K562 (cell line): Measurements from ENCODE around the gene KRTAP2-1.

Source experiments
- BCL6 ChIP-seq: fragments of 250-450 bp; sonication (Bioruptor Pico); IDR thresholded peaks from 2 replicates; pipeline ENCODE4 v1.4.0; 2020
- CHD2 ChIP-seq: IDR thresholded peaks from 2 replicates; pipeline ENCODE4 v1.6.1; 2011; ENCODE audit warnings: low read depth, low read length
- DIDO1 ChIP-seq: fragments of 450-650 bp; IDR thresholded peaks from 2 replicates; pipeline ENCODE4 v1.6.1; 2016; ENCODE audit warnings: low read depth, missing biosample characterization, missing genetic modification characterization
- FOXJ3 ChIP-seq: sonication (generic); formaldehyde crosslinking; IDR thresholded peaks from 2 replicates; pipeline ENCODE4 v1.4.0; 2020; ENCODE audit warnings: mild to moderate bottlenecking, missing genetic modification reagents
- GABPB1 ChIP-seq: sonication (generic); formaldehyde crosslinking; IDR thresholded peaks from 2 replicates; pipeline ENCODE4 v1.8.0; 2022; ENCODE audit warnings: mild to moderate bottlenecking, missing genetic modification reagents
- MYC ChIP-seq, 2 experiments: fragments of 250-450 bp in 1 of 2; sonication (Bioruptor Pico) in 1 of 2; IDR thresholded peaks; 2 replicates each; pipeline versions ENCODE4 v1.5.1 to v1.6.1; 2012 to 2021; ENCODE audit warnings: low read depth in 2 of 2, borderline replicate concordance in 1 of 2, improper control_type of control experiment in 1 of 2, low read length in 1 of 2, mild to moderate bottlenecking in 1 of 2, moderate library complexity in 1 of 2
- POLR2A ChIP-seq: fragments of 450-650 bp; conservative IDR thresholded peaks from 2 replicates; pipeline ENCODE4 v1.6.1; 2016
- ZBED1 ChIP-seq: IDR thresholded peaks from 2 replicates; pipeline ENCODE4 v1.6.1; 2014
- TF ChIP-seq, protein P1 (sequence below), 2 experiments: fragments of 450-650 bp; formaldehyde crosslinking in 1 of 2; IDR thresholded peaks; 2 replicates each; pipeline versions ENCODE4 v1.4.0 to v1.6.1; 2014 to 2020; ENCODE audit warnings: mild to moderate bottlenecking in 2 of 2, borderline replicate concordance in 1 of 2, low read depth in 1 of 2
- TF ChIP-seq, protein P2 (sequence below): fragments of 150-350 bp; conservative IDR thresholded peaks from 2 replicates; pipeline ENCODE4 v1.6.1; 2014; ENCODE audit warnings: low read length
- TF ChIP-seq, protein P3 (sequence below): sonication (generic); formaldehyde crosslinking; IDR thresholded peaks from 2 replicates; pipeline ENCODE4 v1.4.0; 2020; ENCODE audit warnings: mild to moderate bottlenecking, missing genetic modification reagents
- TF ChIP-seq, protein P4 (sequence below), 3 experiments: IDR thresholded peaks in 2 of 3; conservative IDR thresholded peaks in 1 of 3; 2 replicates each; pipeline ENCODE4 v1.5.1; 2011 to 2012; ENCODE audit warnings: low read length in 3 of 3, mild to moderate bottlenecking in 3 of 3, control low read depth in 2 of 3, improper control_type of control experiment in 1 of 3, inconsistent platforms in 1 of 3, low read depth in 1 of 3, mixed read lengths in 1 of 3, moderate library complexity in 1 of 3; ENCODE audit not compliant: insufficient read depth in 2 of 3
- TF ChIP-seq, protein P5 (sequence below): sonication (generic); formaldehyde crosslinking; IDR thresholded peaks from 2 replicates; pipeline ENCODE4 v1.8.0; 2022; ENCODE audit warnings: missing genetic modification reagents, mild to moderate bottlenecking, borderline replicate concordance
- TF ChIP-seq, protein P6 (sequence below): fragments of 450-650 bp; IDR thresholded peaks from 2 replicates; pipeline ENCODE4 v1.6.1; 2014; ENCODE audit warnings: low read depth, mild to moderate bottlenecking, moderate library complexity, borderline replicate concordance

DNA sequence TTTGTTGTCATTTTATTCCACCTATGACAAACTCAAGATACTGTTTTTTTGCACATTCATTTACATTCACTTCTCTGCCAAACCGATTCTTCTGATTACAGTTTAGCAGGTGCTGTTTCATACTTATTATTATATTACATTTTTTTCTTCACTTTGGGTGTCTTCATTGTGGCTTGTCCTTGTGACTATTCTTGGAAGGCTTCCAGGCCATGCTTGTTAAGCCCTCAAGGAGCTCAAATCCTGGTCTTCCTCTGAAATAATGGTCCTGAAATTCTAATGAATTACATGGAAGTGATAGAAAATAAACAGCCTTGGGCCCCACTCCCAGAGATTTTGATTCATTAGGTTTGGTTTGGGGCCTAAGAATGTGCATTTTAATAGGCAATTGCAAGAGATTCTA is 17.2 kb upstream of the KRTAP2-1 start:
- no peak for TF ChIP-seq MYC (IDR thresholded peaks at IDR 0.05; ENCODE audit: low read depth, low read length)
- no peak for TF ChIP-seq MYC (CRISPR knock-in tag; IDR thresholded peaks at IDR 0.05; ENCODE audit: borderline replicate concordance, low read depth)
- no peak for TF ChIP-seq POLR2A
- TF ChIP-seq, protein P1, sequence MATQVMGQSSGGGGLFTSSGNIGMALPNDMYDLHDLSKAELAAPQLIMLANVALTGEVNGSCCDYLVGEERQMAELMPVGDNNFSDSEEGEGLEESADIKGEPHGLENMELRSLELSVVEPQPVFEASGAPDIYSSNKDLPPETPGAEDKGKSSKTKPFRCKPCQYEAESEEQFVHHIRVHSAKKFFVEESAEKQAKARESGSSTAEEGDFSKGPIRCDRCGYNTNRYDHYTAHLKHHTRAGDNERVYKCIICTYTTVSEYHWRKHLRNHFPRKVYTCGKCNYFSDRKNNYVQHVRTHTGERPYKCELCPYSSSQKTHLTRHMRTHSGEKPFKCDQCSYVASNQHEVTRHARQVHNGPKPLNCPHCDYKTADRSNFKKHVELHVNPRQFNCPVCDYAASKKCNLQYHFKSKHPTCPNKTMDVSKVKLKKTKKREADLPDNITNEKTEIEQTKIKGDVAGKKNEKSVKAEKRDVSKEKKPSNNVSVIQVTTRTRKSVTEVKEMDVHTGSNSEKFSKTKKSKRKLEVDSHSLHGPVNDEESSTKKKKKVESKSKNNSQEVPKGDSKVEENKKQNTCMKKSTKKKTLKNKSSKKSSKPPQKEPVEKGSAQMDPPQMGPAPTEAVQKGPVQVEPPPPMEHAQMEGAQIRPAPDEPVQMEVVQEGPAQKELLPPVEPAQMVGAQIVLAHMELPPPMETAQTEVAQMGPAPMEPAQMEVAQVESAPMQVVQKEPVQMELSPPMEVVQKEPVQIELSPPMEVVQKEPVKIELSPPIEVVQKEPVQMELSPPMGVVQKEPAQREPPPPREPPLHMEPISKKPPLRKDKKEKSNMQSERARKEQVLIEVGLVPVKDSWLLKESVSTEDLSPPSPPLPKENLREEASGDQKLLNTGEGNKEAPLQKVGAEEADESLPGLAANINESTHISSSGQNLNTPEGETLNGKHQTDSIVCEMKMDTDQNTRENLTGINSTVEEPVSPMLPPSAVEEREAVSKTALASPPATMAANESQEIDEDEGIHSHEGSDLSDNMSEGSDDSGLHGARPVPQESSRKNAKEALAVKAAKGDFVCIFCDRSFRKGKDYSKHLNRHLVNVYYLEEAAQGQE (IDR thresholded peaks at IDR 0.05; ENCODE audit: borderline replicate concordance): no peak
- TF ChIP-seq, protein P1 (CRISPR knock-in tag; IDR thresholded peaks at IDR 0.05; ENCODE audit: low read depth): no peak
- TF ChIP-seq, protein P2, sequence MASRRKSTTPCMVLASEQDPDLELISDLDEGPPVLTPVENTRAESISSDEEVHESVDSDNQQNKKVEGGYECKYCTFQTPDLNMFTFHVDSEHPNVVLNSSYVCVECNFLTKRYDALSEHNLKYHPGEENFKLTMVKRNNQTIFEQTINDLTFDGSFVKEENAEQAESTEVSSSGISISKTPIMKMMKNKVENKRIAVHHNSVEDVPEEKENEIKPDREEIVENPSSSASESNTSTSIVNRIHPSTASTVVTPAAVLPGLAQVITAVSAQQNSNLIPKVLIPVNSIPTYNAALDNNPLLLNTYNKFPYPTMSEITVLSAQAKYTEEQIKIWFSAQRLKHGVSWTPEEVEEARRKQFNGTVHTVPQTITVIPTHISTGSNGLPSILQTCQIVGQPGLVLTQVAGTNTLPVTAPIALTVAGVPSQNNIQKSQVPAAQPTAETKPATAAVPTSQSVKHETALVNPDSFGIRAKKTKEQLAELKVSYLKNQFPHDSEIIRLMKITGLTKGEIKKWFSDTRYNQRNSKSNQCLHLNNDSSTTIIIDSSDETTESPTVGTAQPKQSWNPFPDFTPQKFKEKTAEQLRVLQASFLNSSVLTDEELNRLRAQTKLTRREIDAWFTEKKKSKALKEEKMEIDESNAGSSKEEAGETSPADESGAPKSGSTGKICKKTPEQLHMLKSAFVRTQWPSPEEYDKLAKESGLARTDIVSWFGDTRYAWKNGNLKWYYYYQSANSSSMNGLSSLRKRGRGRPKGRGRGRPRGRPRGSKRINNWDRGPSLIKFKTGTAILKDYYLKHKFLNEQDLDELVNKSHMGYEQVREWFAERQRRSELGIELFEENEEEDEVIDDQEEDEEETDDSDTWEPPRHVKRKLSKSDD: no peak
- TF ChIP-seq, protein P3, sequence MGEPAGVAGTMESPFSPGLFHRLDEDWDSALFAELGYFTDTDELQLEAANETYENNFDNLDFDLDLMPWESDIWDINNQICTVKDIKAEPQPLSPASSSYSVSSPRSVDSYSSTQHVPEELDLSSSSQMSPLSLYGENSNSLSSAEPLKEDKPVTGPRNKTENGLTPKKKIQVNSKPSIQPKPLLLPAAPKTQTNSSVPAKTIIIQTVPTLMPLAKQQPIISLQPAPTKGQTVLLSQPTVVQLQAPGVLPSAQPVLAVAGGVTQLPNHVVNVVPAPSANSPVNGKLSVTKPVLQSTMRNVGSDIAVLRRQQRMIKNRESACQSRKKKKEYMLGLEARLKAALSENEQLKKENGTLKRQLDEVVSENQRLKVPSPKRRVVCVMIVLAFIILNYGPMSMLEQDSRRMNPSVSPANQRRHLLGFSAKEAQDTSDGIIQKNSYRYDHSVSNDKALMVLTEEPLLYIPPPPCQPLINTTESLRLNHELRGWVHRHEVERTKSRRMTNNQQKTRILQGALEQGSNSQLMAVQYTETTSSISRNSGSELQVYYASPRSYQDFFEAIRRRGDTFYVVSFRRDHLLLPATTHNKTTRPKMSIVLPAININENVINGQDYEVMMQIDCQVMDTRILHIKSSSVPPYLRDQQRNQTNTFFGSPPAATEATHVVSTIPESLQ: no peak
- TF ChIP-seq ZBED1: no peak
- TF ChIP-seq, protein P4, sequence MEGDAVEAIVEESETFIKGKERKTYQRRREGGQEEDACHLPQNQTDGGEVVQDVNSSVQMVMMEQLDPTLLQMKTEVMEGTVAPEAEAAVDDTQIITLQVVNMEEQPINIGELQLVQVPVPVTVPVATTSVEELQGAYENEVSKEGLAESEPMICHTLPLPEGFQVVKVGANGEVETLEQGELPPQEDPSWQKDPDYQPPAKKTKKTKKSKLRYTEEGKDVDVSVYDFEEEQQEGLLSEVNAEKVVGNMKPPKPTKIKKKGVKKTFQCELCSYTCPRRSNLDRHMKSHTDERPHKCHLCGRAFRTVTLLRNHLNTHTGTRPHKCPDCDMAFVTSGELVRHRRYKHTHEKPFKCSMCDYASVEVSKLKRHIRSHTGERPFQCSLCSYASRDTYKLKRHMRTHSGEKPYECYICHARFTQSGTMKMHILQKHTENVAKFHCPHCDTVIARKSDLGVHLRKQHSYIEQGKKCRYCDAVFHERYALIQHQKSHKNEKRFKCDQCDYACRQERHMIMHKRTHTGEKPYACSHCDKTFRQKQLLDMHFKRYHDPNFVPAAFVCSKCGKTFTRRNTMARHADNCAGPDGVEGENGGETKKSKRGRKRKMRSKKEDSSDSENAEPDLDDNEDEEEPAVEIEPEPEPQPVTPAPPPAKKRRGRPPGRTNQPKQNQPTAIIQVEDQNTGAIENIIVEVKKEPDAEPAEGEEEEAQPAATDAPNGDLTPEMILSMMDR (IDR thresholded peaks at IDR 0.05 in 2 of 3, conservative IDR thresholded peaks at IDR 0.05 in 1 of 3; ENCODE audit: insufficient read depth in 2 of 3, low read depth in 1 of 3, low read length in 3 of 3): no peak
- TF ChIP-seq CHD2: no peak
- no peak for TF ChIP-seq GABPB1 (CRISPR knock-in tag)
- TF ChIP-seq BCL6: no peak
- TF ChIP-seq FOXJ3 (CRISPR knock-in tag): no peak
- TF ChIP-seq, protein P5, sequence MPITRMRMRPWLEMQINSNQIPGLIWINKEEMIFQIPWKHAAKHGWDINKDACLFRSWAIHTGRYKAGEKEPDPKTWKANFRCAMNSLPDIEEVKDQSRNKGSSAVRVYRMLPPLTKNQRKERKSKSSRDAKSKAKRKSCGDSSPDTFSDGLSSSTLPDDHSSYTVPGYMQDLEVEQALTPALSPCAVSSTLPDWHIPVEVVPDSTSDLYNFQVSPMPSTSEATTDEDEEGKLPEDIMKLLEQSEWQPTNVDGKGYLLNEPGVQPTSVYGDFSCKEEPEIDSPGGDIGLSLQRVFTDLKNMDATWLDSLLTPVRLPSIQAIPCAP (CRISPR knock-in tag): no peak
- TF ChIP-seq DIDO1: no peak
- TF ChIP-seq, protein P6, sequence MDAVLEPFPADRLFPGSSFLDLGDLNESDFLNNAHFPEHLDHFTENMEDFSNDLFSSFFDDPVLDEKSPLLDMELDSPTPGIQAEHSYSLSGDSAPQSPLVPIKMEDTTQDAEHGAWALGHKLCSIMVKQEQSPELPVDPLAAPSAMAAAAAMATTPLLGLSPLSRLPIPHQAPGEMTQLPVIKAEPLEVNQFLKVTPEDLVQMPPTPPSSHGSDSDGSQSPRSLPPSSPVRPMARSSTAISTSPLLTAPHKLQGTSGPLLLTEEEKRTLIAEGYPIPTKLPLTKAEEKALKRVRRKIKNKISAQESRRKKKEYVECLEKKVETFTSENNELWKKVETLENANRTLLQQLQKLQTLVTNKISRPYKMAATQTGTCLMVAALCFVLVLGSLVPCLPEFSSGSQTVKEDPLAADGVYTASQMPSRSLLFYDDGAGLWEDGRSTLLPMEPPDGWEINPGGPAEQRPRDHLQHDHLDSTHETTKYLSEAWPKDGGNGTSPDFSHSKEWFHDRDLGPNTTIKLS: no peak
